Hepatocyte (in vitro differentiated cells): ENCODE data around the gene TRMT10A. TPM values are rescaled to one million over a fixed set of nuclear protein-coding genes. Genes with fewer than 3 reads are reported as not detected.

Experiments
- DNase-seq: peaks from one replicate; pipeline ENCODE4 v3.0.0-alpha.2; 2016; ENCODE audit warnings: low spot score
- H2AFZ ChIP-seq: fragments of 200-600 bp; sonication (generic); 2 replicates; pipeline ENCODE4 v1.6.0; 2016; ENCODE audit warnings: antibody characterized with exemption, mild to moderate bottlenecking
- H3K27ac ChIP-seq: fragments of 200-600 bp; sonication (generic); 2 replicates; pipeline ENCODE4 v1.5.1; 2016; ENCODE audit warnings: mild to moderate bottlenecking
- H3K27me3 ChIP-seq: fragments of 200-600 bp; sonication (generic); 2 replicates; pipeline ENCODE4 v1.6.1; 2016
- H3K36me3 ChIP-seq: fragments of 200-600 bp; sonication (generic); replicated peaks from 2 replicates; pipeline ENCODE4 v1.5.1; 2016; ENCODE audit warnings: low read depth; ENCODE audit not compliant: insufficient read depth
- H3K4me1 ChIP-seq: fragments of 200-600 bp; sonication (generic); 2 replicates; pipeline ENCODE4 v1.5.1; 2016; ENCODE audit warnings: mild to moderate bottlenecking, moderate library complexity; ENCODE audit not compliant: insufficient read depth
- H3K4me2 ChIP-seq: fragments of 200-600 bp; sonication (generic); 2 replicates; pipeline ENCODE4 v1.6.0; 2016
- H3K4me3 ChIP-seq: fragments of 200-600 bp; sonication (generic); 2 replicates; pipeline ENCODE4 v1.5.1; 2016; ENCODE audit warnings: mild to moderate bottlenecking
- H3K79me2 ChIP-seq: fragments of 200-600 bp; sonication (generic); 2 replicates; pipeline ENCODE4 v1.6.0; 2017; ENCODE audit warnings: mild to moderate bottlenecking
- H3K9me2 ChIP-seq: fragments of 200-600 bp; sonication (generic); replicated peaks from 2 replicates; pipeline ENCODE4 v1.6.0; 2017; ENCODE audit warnings: mild to moderate bottlenecking; ENCODE audit not compliant: insufficient read depth
- H3K9me3 ChIP-seq: fragments of 200-600 bp; sonication (generic); 2 replicates; pipeline ENCODE4 v1.5.1; 2016; ENCODE audit warnings: low read depth, mild to moderate bottlenecking
- H4K20me1 ChIP-seq: fragments of 200-600 bp; sonication (generic); 2 replicates; pipeline ENCODE4 v1.6.0; 2016; ENCODE audit warnings: mild to moderate bottlenecking; ENCODE audit not compliant: insufficient read depth, poor library complexity, severe bottlenecking
- CTCF ChIP-seq: fragments of 200-600 bp; sonication (generic); IDR thresholded peaks from 2 replicates; pipeline ENCODE4 v1.5.1; 2016; ENCODE audit warnings: antibody characterized with exemption, mild to moderate bottlenecking; ENCODE audit not compliant: poor library complexity
- EZH2 ChIP-seq: fragments of 200-600 bp; sonication (generic); IDR thresholded peaks from 2 replicates; pipeline ENCODE4 v1.6.1; 2016; ENCODE audit warnings: antibody characterized with exemption, mild to moderate bottlenecking, borderline replicate concordance
- EZH2phosphoT487 ChIP-seq: fragments of 200-600 bp; sonication (generic); IDR thresholded peaks from one replicate; pipeline ENCODE4 v1.6.1; 2018; ENCODE audit warnings: antibody characterized with exemption, mild to moderate bottlenecking, low read depth, moderate library complexity; ENCODE audit not compliant: unreplicated experiment, severe bottlenecking
- WGBS: methylation state at CpG from one replicate; pipeline ENCODE4 v1.1.6; 2016; ENCODE audit warnings: low lambda C conversion rate; ENCODE audit errors: missing lambda C conversion rate; 5-methylcytosine and 5-hydroxymethylcytosine counted together
- polyA plus RNA-seq: library from polyadenylated mRNA; unstranded; fragments of >200 nt; fragmentation: Nextera tagmentation; extraction: Ambion mirVana; gene quantifications from 2 replicates; pipeline ENCODE4 v1.2.1, GENCODE V29; 2016
- total RNA-seq: library from RNA; depleted of rRNA; stranded (reverse); fragments of >200 nt; gene quantifications from 2 replicates; pipeline ENCODE4 v1.2.3, GENCODE V29; 2014

The TRMT10A gene
- total and polyA plus RNA-seq, 2 experiments from 2014 or later: 6.2 to 17.9 TPM

GRCh38 chr4:99574530-99575324 is 10.9 kb upstream of the TRMT10A start, which contains the start of gene MTTP:
Gene MTTP, plus strand, starts transcription at chr4:99574824. Its CDS starts 86 bp downstream, at chr4:99574910.
- DNase-seq: peak; percentile 13
- WGBS: 60% methylated on average over 3 of the region's 3 CpGs
- peaks cover 6% of the 10 kb centered on the region for H3K4me1 ChIP-seq
- peak within 1 kb of the TSS; percentile 35 for H3K4me3 ChIP-seq
- TF ChIP-seq CTCF: no peak
- no peak for TF ChIP-seq EZH2
- no peak for TF ChIP-seq EZH2phosphoT487
- no peaks in the 10 kb centered on the region for H3K9me3 ChIP-seq
- H4K20me1 ChIP-seq: no peaks in the 10 kb centered on the region
- H3K4me2 ChIP-seq: peak within 1 kb of the TSS; percentile 64
- H3K79me2 ChIP-seq: peaks cover 13% of the 10 kb centered on the region
- H3K9me2 ChIP-seq: no peaks in the 10 kb centered on the region
- no peaks in the 10 kb centered on the region for H3K36me3 ChIP-seq
- peak within 1 kb of the TSS; percentile 72 for H3K27ac ChIP-seq
- H3K27me3 ChIP-seq: no peaks in the 10 kb centered on the region
- H2AFZ ChIP-seq: peak within 1 kb of the TSS; percentile 39

GRCh38 chr4:99573735-99574368 is 10.0 kb upstream of the TRMT10A start:
- no peaks in the 10 kb centered on the region for H3K9me2 ChIP-seq
- no peaks in the 10 kb centered on the region for H3K27me3 ChIP-seq
- TF ChIP-seq CTCF (no peak), EZH2 (no peak), EZH2phosphoT487 (no peak)
- H3K4me3 ChIP-seq: no peak overlapping the region
- no peak for DNase-seq
- peaks cover 10% of the 10 kb centered on the region for H3K79me2 ChIP-seq
- H3K9me3 ChIP-seq: no peaks in the 10 kb centered on the region
- no peak overlapping the region for H3K4me2 ChIP-seq
- H3K27ac ChIP-seq: peak overlapping the region; percentile 72
- H4K20me1 ChIP-seq: no peaks in the 10 kb centered on the region
- no peak overlapping the region for H2AFZ ChIP-seq
- no peaks in the 10 kb centered on the region for H3K36me3 ChIP-seq
- H3K4me1 ChIP-seq: no peaks in the 10 kb centered on the region
- WGBS: 68% methylated on average over 1 of the region's 1 CpG

- peak overlapping the region; percentile 72 for H3K27ac ChIP-seq
- no peaks in the 10 kb centered on the region for H3K27me3 ChIP-seq
- 72% methylated on average over 6 of the region's 6 CpGs for whole genome bisulfite sequencing
- no peaks in the 10 kb centered on the region for H3K9me3 ChIP-seq
- TF ChIP-seq EZH2phosphoT487 (no peak), EZH2 (no peak), CTCF (no peak)
- peak overlapping the region; percentile 9 for H3K4me2 ChIP-seq
- H4K20me1 ChIP-seq: no peaks in the 10 kb centered on the region
- no peaks in the 10 kb centered on the region for H3K4me1 ChIP-seq
- no peak for DNase-seq
- H3K36me3 ChIP-seq: no peaks in the 10 kb centered on the region
- no peak overlapping the region for H2AFZ ChIP-seq
- no peak overlapping the region for H3K4me3 ChIP-seq
- peaks cover 8% of the 10 kb centered on the region for H3K79me2 ChIP-seq
- no peaks in the 10 kb centered on the region for H3K9me2 ChIP-seq
These were observed 8.8 kb upstream of the TRMT10A start for GRCh38 chr4:99572527-99573240.
